HepG2 (cell line): ENCODE results near the gene TMEM108. TPM values are rescaled to one million over a fixed set of nuclear protein-coding genes. Genes with fewer than 3 reads are reported as not detected.

ENCODE experiments used
- ATAC-seq: fragments of 200-7000 bp; cut with Tn5 transposase; 3 replicates; pipeline ENCODE4 v1.9.1; 2020; ENCODE audit warnings: mild to moderate bottlenecking, moderate library complexity
- BruUV-seq: library from RNA; stranded (reverse); fragments of 400-500 nt; replicated peaks from 2 replicates; lab custom pipeline; 2021; lab: Mats Ljungman, UMichigan
- CTCF ChIA-PET: fragments of 300-600 bp; formaldehyde crosslinking; extraction: SDS; loops from one replicate; lab custom pipeline; 2021; ENCODE audit warnings: low total read pairs, inconsistent platforms, low intra/inter-chr PET ratio; lab: Yijun Ruan, JAX
- POLR2A ChIA-PET: fragments of 350-600 bp; sonication (Branson Sonifier 250); formaldehyde crosslinking; loops from one replicate; lab custom pipeline; 2020; ENCODE audit warnings: antibody characterized with exemption, inconsistent platforms; lab: Yijun Ruan, JAX
- DNase-seq: peaks from one replicate; pipeline ENCODE4 v3.0.0-alpha.2; 2015; ENCODE audit warnings: low spot score
- FAIRE-seq: peaks from 3 replicates; lab custom pipeline; 2011; peaks lifted over from hg19 to GRCh38; lab: Jason Lieb, UNC
- H2AFZ ChIP-seq: one replicate; pipeline ENCODE4 v1.6.1; 2011; ENCODE audit warnings: low read length, inconsistent platforms
- H3K27ac ChIP-seq: fragments of 300-600 bp; 3 replicates; pipeline ENCODE4 v1.8.0; 2011; ENCODE audit warnings: mixed run types, mild to moderate bottlenecking, mixed read lengths, low read length, inconsistent platforms; ENCODE audit not compliant: insufficient read depth; ENCODE audit errors: extremely low read length
- H3K27me3 ChIP-seq, 2 experiments: fragments of 200-600 bp in 1 of 2; 2 replicates in 1 of 2; 3 replicates in 1 of 2; pipeline versions ENCODE4 v1.6.0 to v1.8.0; 2011; ENCODE audit warnings: low read length in 2 of 2, mild to moderate bottlenecking in 2 of 2, moderate library complexity in 2 of 2, inconsistent platforms in 1 of 2; ENCODE audit not compliant: insufficient read depth in 2 of 2, control insufficient read depth in 1 of 2
- H3K36me3 ChIP-seq, 2 experiments: fragments of 200-600 bp in 1 of 2; replicated peaks in 1 of 2; 2 replicates in 1 of 2; 3 replicates in 1 of 2; pipeline versions ENCODE4 v1.5.1 to v1.8.0; 2011; ENCODE audit warnings: low read length in 2 of 2, inconsistent platforms in 1 of 2; ENCODE audit not compliant: insufficient read depth in 2 of 2, control insufficient read depth in 1 of 2
- H3K4me1 ChIP-seq: 2 replicates; pipeline ENCODE4 v1.5.1; 2012; ENCODE audit warnings: low read length, inconsistent platforms; ENCODE audit not compliant: insufficient read depth
- H3K4me2 ChIP-seq: 2 replicates; pipeline ENCODE4 v1.6.0; 2011; ENCODE audit warnings: low read depth, low read length, inconsistent platforms
- H3K4me3 ChIP-seq, 3 experiments: fragments of 200-600 bp in 1 of 3; sonication (generic), shearing (Covaris generic) in 1 of 3; replicated peaks in 1 of 3; 2 replicates each; pipeline ENCODE4 v1.5.1; 2011 to 2016; ENCODE audit warnings: low read length in 3 of 3, inconsistent platforms in 2 of 3, low read depth in 2 of 3, mild to moderate bottlenecking in 2 of 3, control low read depth in 1 of 3, mixed read lengths in 1 of 3; ENCODE audit not compliant: insufficient read depth in 1 of 3
- H3K79me2 ChIP-seq: one replicate; pipeline ENCODE4 v1.6.1; 2011; ENCODE audit warnings: low read length, inconsistent platforms; ENCODE audit not compliant: insufficient read depth
- H3K9ac ChIP-seq: 2 replicates; pipeline ENCODE4 v1.6.0; 2011; ENCODE audit warnings: mild to moderate bottlenecking, low read depth, low read length, inconsistent platforms; ENCODE audit not compliant: insufficient read depth
- H3K9me3 ChIP-seq: 2 replicates; pipeline ENCODE4 v1.5.1; 2012; ENCODE audit warnings: mild to moderate bottlenecking, low read length
- H4K20me1 ChIP-seq: 2 replicates; pipeline ENCODE4 v1.6.0; 2011; ENCODE audit warnings: inconsistent platforms, mild to moderate bottlenecking, low read length, moderate library complexity; ENCODE audit not compliant: insufficient read depth
- ERF ChIP-seq: IDR thresholded peaks from 2 replicates; pipeline ENCODE4 v1.6.1; 2018; ENCODE audit warnings: missing biosample characterization, missing genetic modification reagents
- KAT7 ChIP-seq: IDR thresholded peaks from 2 replicates; pipeline ENCODE4 v1.6.1; 2018; ENCODE audit warnings: borderline replicate concordance, missing compliant biosample characterization
- ZNF761 ChIP-seq: sonication (generic); formaldehyde crosslinking; conservative IDR thresholded peaks from 2 replicates; pipeline ENCODE4 v1.4.0; 2020; ENCODE audit warnings: mild to moderate bottlenecking, missing genetic modification reagents
- ZNF878 ChIP-seq: sonication (generic); formaldehyde crosslinking; IDR thresholded peaks from 2 replicates; pipeline ENCODE4 v1.8.1; 2023; ENCODE audit warnings: mild to moderate bottlenecking, missing genetic modification reagents, moderate library complexity
- WGBS: methylation state at CpG from one replicate; pipeline ENCODE4 v1.1.6; 2017; ENCODE audit warnings: low lambda C conversion rate; 5-methylcytosine and 5-hydroxymethylcytosine counted together
- in situ Hi-C: cut with HindIII; loops from 2 replicates; pipeline ENCODE4 v1.10.0; 2017; ENCODE audit warnings: low pct_unique_long_range_greater_than_20kb; ENCODE audit not compliant: extremely low pct_ligation_motif_present
- intact Hi-C: fragments of 100-400 bp; cut with micrococcal nuclease; formaldehyde crosslinking; loops from one replicate; pipeline ENCODE4 v1.10.0; 2022; ENCODE audit not compliant: unreplicated experiment
- polyA plus RNA-seq, 8 experiments: library from polyadenylated mRNA; depleted of rRNA in 3 of 8; stranded (reverse) in 7 of 8; unstranded in 1 of 8; fragments of >200 nt; fragmentation: Illumina TruSeq in 4 of 8; extraction: Trizol in 4 of 8; gene quantifications; 2 replicates each; pipeline versions ENCODE4 v1.2.1 to v1.2.3, GENCODE V29; 2011 to 2016; ENCODE audit warnings: low read depth in 4 of 8, missing spikeins in 1 of 8, mixed read lengths in 1 of 8; ENCODE audit not compliant: insufficient read depth in 1 of 8
- total RNA-seq, 5 experiments: library from RNA; depleted of rRNA; stranded (reverse); fragments of >200 nt; fragmentation: Illumina TruSeq; extraction: Trizol; gene quantifications; 2 replicates each; pipeline ENCODE4 v1.2.3, GENCODE V29; 2016; ENCODE audit warnings: low read depth in 1 of 5
- TF ChIP-seq, protein P1 (sequence below): sonication (generic); formaldehyde crosslinking; IDR thresholded peaks from 2 replicates; pipeline ENCODE4 v1.5.0; 2020; ENCODE audit warnings: mild to moderate bottlenecking, missing genetic modification reagents, borderline replicate concordance

The TMEM108 gene
- total and polyA plus RNA-seq, 2 of the 13 experiments (the other 11 are each of a cell fraction or from before 2014, with no cell fraction given): not detected

DNA sequence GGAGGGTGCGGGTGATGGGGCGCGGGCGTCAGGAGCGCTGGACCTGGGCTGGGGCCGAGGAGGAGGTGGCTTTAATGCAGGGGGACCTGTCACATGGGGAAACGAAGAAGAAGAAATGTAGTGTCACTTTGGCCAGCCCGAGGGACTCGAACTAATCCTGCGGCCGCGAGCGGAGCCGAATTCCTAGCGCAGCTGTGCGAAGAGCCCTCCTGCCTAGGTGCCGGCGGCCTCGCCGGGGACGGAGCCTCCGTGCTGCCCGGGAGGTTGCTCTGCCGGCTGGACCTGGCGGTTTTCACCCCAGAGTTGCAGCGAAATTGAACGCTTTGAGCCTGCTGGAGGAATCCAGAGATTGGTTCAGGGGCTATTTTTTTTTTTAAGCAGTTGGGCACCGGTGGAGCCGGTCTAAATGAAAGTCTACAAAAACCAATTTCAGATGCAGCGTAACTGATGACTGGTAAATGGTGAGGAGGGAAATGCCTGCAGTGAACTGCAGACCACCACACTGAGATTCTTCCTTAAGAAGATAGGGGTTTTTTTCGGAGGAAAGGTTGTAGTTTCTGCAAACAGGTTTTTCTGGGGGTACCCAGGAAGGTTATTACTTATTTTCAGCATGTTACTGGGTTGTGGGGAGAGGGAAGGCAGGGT is 662 bp downstream of the TMEM108 start:
- H3K4me1 ChIP-seq: no peaks in the 10 kb centered on the region
- ATAC-seq (no peak; the same call in 2 of the 3 replicates), FAIRE-seq (no peak), DNase-seq (no peak)
- H3K4me2 ChIP-seq: no peak overlapping the region
- no peaks in the 10 kb centered on the region for H3K36me3 ChIP-seq
- CTCF ChIA-PET: no interaction called here
- no peak overlapping the region for H3K4me3 ChIP-seq
- no TSS peak for BruUV-seq
- H2AFZ ChIP-seq: no peak overlapping the region
- POLR2A ChIA-PET: no interaction called here
- no peaks in the 10 kb centered on the region for H3K79me2 ChIP-seq
- H3K9me3 ChIP-seq: no peaks in the 10 kb centered on the region
- WGBS: 40% methylated on average over 11 of the region's 31 CpGs
- in situ Hi-C loops: no loop called here
- H3K9ac ChIP-seq: no peak overlapping the region
- H3K27me3 ChIP-seq: peaks cover 0 to 25% of the 10 kb centered on the region in 2 experiments; a peak in 3 of 5 replicates
- intact Hi-C loops: no loop called here
- H3K27ac ChIP-seq: no peak overlapping the region
- TF ChIP-seq KAT7 (CRISPR knock-in tag) (no peak), ZNF761 (CRISPR knock-in tag) (no peak), ERF (CRISPR knock-in tag) (no peak), ZNF878 (CRISPR knock-in tag) (no peak)
- TF ChIP-seq, protein P1, sequence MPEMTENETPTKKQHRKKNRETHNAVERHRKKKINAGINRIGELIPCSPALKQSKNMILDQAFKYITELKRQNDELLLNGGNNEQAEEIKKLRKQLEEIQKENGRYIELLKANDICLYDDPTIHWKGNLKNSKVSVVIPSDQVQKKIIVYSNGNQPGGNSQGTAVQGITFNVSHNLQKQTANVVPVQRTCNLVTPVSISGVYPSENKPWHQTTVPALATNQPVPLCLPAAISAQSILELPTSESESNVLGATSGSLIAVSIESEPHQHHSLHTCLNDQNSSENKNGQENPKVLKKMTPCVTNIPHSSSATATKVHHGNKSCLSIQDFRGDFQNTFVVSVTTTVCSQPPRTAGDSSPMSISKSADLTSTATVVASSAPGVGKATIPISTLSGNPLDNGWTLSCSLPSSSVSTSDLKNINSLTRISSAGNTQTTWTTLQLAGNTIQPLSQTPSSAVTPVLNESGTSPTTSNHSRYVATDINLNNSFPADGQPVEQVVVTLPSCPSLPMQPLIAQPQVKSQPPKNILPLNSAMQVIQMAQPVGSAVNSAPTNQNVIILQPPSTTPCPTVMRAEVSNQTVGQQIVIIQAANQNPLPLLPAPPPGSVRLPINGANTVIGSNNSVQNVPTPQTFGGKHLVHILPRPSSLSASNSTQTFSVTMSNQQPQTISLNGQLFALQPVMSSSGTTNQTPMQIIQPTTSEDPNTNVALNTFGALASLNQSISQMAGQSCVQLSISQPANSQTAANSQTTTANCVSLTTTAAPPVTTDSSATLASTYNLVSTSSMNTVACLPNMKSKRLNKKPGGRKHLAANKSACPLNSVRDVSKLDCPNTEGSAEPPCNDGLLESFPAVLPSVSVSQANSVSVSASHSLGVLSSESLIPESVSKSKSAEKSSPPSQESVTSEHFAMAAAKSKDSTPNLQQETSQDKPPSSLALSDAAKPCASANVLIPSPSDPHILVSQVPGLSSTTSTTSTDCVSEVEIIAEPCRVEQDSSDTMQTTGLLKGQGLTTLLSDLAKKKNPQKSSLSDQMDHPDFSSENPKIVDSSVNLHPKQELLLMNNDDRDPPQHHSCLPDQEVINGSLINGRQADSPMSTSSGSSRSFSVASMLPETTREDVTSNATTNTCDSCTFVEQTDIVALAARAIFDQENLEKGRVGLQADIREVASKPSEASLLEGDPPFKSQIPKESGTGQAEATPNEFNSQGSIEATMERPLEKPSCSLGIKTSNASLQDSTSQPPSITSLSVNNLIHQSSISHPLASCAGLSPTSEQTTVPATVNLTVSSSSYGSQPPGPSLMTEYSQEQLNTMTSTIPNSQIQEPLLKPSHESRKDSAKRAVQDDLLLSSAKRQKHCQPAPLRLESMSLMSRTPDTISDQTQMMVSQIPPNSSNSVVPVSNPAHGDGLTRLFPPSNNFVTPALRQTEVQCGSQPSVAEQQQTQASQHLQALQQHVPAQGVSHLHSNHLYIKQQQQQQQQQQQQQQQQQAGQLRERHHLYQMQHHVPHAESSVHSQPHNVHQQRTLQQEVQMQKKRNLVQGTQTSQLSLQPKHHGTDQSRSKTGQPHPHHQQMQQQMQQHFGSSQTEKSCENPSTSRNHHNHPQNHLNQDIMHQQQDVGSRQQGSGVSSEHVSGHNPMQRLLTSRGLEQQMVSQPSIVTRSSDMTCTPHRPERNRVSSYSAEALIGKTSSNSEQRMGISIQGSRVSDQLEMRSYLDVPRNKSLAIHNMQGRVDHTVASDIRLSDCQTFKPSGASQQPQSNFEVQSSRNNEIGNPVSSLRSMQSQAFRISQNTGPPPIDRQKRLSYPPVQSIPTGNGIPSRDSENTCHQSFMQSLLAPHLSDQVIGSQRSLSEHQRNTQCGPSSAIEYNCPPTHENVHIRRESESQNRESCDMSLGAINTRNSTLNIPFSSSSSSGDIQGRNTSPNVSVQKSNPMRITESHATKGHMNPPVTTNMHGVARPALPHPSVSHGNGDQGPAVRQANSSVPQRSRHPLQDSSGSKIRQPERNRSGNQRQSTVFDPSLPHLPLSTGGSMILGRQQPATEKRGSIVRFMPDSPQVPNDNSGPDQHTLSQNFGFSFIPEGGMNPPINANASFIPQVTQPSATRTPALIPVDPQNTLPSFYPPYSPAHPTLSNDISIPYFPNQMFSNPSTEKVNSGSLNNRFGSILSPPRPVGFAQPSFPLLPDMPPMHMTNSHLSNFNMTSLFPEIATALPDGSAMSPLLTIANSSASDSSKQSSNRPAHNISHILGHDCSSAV (CRISPR knock-in tag): no peak
- no peaks in the 10 kb centered on the region for H4K20me1 ChIP-seq
